T-cell (primary cell): Measurements from ENCODE around the gene KLF3. TPM values are rescaled to one million over a fixed set of nuclear protein-coding genes. Genes with fewer than 3 reads are reported as not detected.
"Not testable (repeated sequence)": the region's sequence is repeated elsewhere in the genome, so short reads cannot be mapped to it uniquely, and the experiment has no call there.

Experiments
- ATAC-seq, 4 experiments: fragments of 200-7000 bp in 3 of 4; fragments of 150-1000 bp in 1 of 4; cut with Tn5 transposase; replicated peaks in 1 of 4; 1 replicate in 3 of 4; 2 replicates in 1 of 4; pipeline ENCODE4 v1.10.0; 2021; ENCODE audit warnings: moderate library complexity in 3 of 4, mild to moderate bottlenecking in 2 of 4, moderate number of reproducible peaks in 1 of 4
- CTCF ChIA-PET, 2 donors: fragments of 300-600 bp; sonication (Branson Sonifier 250); formaldehyde crosslinking; loops; one replicate each; lab custom pipeline; 2022; ENCODE audit warnings: antibody characterized with exemption in 2 of 2; lab: Charles Lee
- POLR2A ChIA-PET, 2 donors: fragments of 300-600 bp; sonication (Branson Sonifier 250); formaldehyde crosslinking; loops; one replicate each; lab custom pipeline; 2022; ENCODE audit warnings: antibody characterized with exemption in 2 of 2; lab: Charles Lee
- DNase-seq, 35 experiments: peaks; one replicate each; pipeline versions ENCODE4 v3.0.0 to v3.0.0-alpha.2; 2013 to 2023
- H3K27ac ChIP-seq: one replicate; pipeline ENCODE4 v1.5.1; 2013; ENCODE audit warnings: low read length
- H3K27me3 ChIP-seq, 2 experiments: replicated peaks in 1 of 2; 1 replicate in 1 of 2; 2 replicates in 1 of 2; pipeline versions ENCODE4 v1.6.1 to v1.7.0; 2013; ENCODE audit warnings: low read length in 1 of 2, mixed read lengths in 1 of 2; ENCODE audit not compliant: control insufficient read depth in 2 of 2, insufficient read depth in 2 of 2; ENCODE audit errors: extremely low read depth in 1 of 2
- H3K36me3 ChIP-seq, 2 donors: 1 replicate in 1 of 2; 2 replicates in 1 of 2; pipeline versions ENCODE4 v1.6.1 to v1.7.0; 2013; ENCODE audit warnings: low read length in 1 of 2; ENCODE audit not compliant: control insufficient read depth in 2 of 2, insufficient read depth in 1 of 2; ENCODE audit errors: extremely low read depth in 1 of 2
- H3K4me1 ChIP-seq, 2 experiments: 1 replicate in 1 of 2; 2 replicates in 1 of 2; pipeline versions ENCODE4 v1.6.1 to v1.7.0; 2013; ENCODE audit warnings: low read length in 2 of 2, mixed read lengths in 1 of 2; ENCODE audit not compliant: insufficient read depth in 2 of 2, control insufficient read depth in 1 of 2; ENCODE audit errors: extremely low read depth in 1 of 2
- H3K4me3 ChIP-seq, 2 donors: 1 replicate in 1 of 2; 2 replicates in 1 of 2; pipeline versions ENCODE4 v1.5.1 to v1.7.0; 2013; ENCODE audit warnings: mild to moderate bottlenecking in 2 of 2, low read length in 1 of 2, moderate library complexity in 1 of 2; ENCODE audit not compliant: control insufficient read depth in 1 of 2; ENCODE audit errors: extremely low read depth in 1 of 2
- H3K9me3 ChIP-seq: 2 replicates; pipeline ENCODE4 v1.7.0; 2013
- H3K27ac Mint-ChIP-seq, 2 donors: one replicate each; pipeline ENCODE4 v1.8.0; 2020 to 2021; ENCODE audit warnings: mild to moderate bottlenecking in 2 of 2, mixed read lengths in 2 of 2
- H3K27me3 Mint-ChIP-seq, 2 donors: one replicate each; pipeline ENCODE4 v1.8.0; 2021 to 2022; ENCODE audit warnings: mixed read lengths in 2 of 2
- H3K36me3 Mint-ChIP-seq: one replicate; pipeline ENCODE4 v1.8.0; 2021; ENCODE audit warnings: mixed read lengths
- H3K4me1 Mint-ChIP-seq, 3 donors: one replicate each; pipeline ENCODE4 v1.8.0; 2020 to 2022; ENCODE audit warnings: mixed read lengths in 3 of 3, mild to moderate bottlenecking in 1 of 3
- H3K4me3 Mint-ChIP-seq, 3 donors: one replicate each; pipeline ENCODE4 v1.8.0; 2020 to 2022; ENCODE audit warnings: mild to moderate bottlenecking in 3 of 3, mixed read lengths in 3 of 3, moderate library complexity in 3 of 3
- H3K9me3 Mint-ChIP-seq, 3 donors: one replicate each; pipeline ENCODE4 v1.8.0; 2020 to 2022; ENCODE audit warnings: mixed read lengths in 3 of 3
- WGBS: methylation state at CpG from one replicate; pipeline ENCODE4 v1.1.5; 2013; ENCODE audit warnings: missing lambda C conversion rate; ENCODE audit not compliant: insufficient coverage; 5-methylcytosine and 5-hydroxymethylcytosine counted together
- total RNA-seq, 35 experiments: library from RNA in 6 of 35; stranded (reverse) in 6 of 35; fragments of 120-200 nt in 1 of 35; gene quantifications; one replicate each; pipeline versions ENCODE4 v1.2.1 to v1.2.4 and lab custom pipeline; 2013 to 2026

KLF3 gene
- total RNA-seq, 5 donors from 2014 or later (not counting 1 experiment from before 2014, with no cell fraction given) = 115 to 127 (median 124) TPM

DNA sequence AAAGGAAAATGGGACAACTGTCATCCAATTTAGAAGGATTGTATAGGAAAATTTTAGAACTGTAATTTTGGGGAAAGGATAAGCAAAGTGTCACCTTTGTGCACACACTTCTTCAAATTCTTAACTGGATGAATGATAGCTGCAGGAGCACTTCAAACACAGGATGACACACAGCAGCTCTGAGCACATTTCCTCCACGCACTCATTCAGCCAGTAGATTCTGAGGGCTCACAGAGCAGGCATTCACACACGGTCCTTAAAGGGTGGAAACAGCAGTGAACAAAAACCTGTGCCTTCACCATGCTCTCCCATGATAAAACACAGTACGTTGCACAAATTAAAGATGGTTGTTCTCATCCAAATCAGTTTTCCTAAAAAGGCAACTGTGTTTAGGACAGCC, 38.5 kb upstream of the KLF3 start:
- Mint-ChIP-seq H3K27me3 (no peaks in the 10 kb centered on the region), H3K4me1 (peaks cover 15 to 17% (median 16%) of the 10 kb centered on the region in 3 donors), H3K36me3 (no peaks in the 10 kb centered on the region), H3K9me3 (no peaks in the 10 kb centered on the region), H3K4me3 (peak overlapping the region in 1 of 3 donors; percentile 22), H3K27ac (no peak overlapping the region)
- 28% methylated on average over 2 of the region's 3 CpGs for WGBS
- peak in 11 of 35 experiments; percentile 2 to 32 (median 7) for DNase-seq
- H3K9me3 ChIP-seq = no peaks in the 10 kb centered on the region
- ChIA-PET POLR2A (interaction anchor here in 1 of 2 donors (0.9 to 1.0 kb wide), 2 partner anchors 29 to 37 kb away, joined by 4 to 6 read pairs; no protein-coding TSS in a partner anchor), CTCF (interaction anchor here in 1 of 2 donors (0.8 kb wide), 1 partner anchor 304 kb away, joined by 7 read pairs; no protein-coding TSS in a partner anchor)
- no peaks in the 10 kb centered on the region for H3K27me3 ChIP-seq
- H3K4me3 ChIP-seq = no peak overlapping the region
- peaks cover 5 to 6% of the 10 kb centered on the region in 2 experiments for H3K4me1 ChIP-seq
- no peak overlapping the region for H3K27ac ChIP-seq
- ATAC-seq = peak; percentile 79 to 91 (median 84)
- no peaks in the 10 kb centered on the region for H3K36me3 ChIP-seq

DNA sequence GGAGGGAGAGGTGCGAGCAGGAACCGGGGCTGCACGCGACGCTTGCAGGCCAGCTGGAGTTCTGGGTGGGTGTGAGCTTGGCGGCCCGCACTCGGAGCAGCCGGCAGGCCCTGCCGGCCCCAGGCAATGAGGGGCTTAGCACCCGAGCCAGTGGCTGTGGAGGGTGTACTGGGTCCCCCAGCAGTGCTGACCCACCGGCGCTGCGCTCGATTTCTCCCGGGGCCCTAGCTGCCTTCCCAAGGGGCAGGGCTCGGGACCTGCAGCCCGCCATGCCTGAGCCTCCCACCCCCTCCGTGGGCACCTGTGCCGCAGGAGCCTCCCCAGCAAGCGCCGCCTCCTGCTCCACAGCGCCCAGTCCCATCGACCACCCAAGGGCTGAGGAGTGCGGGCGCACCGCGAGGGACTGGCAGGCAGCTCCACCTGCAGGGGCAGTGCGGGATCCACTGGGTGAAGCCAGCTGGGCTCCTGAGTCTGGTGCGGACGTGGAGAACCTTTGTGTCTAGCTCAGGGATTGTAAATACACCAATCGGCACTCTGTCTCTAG, 37.0 kb upstream of the KLF3 start:
- H3K4me1 ChIP-seq, DNase-seq, H3K4me3 ChIP-seq, H3K27me3 ChIP-seq, ATAC-seq, H3K27ac Mint-ChIP-seq, H3K9me3 ChIP-seq, H3K27ac ChIP-seq, H3K36me3 ChIP-seq, H3K36me3 Mint-ChIP-seq, H3K4me3 Mint-ChIP-seq, H3K27me3 Mint-ChIP-seq, CTCF ChIA-PET, POLR2A ChIA-PET, H3K9me3 Mint-ChIP-seq: not testable (repeated sequence)
- 92% methylated on average over 27 of the region's 32 CpGs for WGBS
- peaks cover 15 to 17% (median 16%) of the 10 kb centered on the region in 3 donors for H3K4me1 Mint-ChIP-seq

DNA sequence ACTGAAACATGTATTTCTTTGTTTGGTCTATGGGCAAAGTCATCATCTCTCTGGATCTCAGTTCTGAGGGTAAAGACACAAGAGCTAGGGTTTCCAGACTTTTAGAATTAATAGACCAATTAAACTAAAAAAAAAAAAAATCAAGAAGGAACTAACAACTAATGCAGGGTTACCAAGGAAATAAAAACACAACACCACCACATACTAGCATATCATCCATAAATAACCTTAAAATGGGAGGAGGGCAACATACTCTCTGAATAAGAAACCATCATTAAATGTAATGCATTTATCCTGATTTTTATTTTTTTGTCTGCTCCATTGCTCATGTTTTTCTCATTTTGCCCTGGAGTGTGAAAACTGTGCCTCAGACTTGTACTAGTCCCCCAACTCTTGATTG, 33.5 kb upstream of the KLF3 start:
- Histone ChIP-seq H3K9me3 (no peaks in the 10 kb centered on the region), H3K27ac (no peak overlapping the region), H3K27me3 (no peaks in the 10 kb centered on the region), H3K4me1 (peaks cover 4% of the 10 kb centered on the region in 2 experiments), H3K4me3 (no peak overlapping the region), H3K36me3 (no peaks in the 10 kb centered on the region)
- Mint-ChIP-seq H3K27ac (no peak overlapping the region), H3K36me3 (no peaks in the 10 kb centered on the region), H3K9me3 (no peaks in the 10 kb centered on the region), H3K27me3 (no peaks in the 10 kb centered on the region), H3K4me1 (peaks cover 6 to 8% (median 7%) of the 10 kb centered on the region in 3 donors), H3K4me3 (no peak overlapping the region)
- ATAC-seq (no peak), DNase-seq (no peak)
- CTCF ChIA-PET = no interaction called here
- POLR2A ChIA-PET = interaction anchor here in 1 of 2 donors (0.6 kb wide), 1 partner anchor 24 kb away, joined by 4 read pairs; no protein-coding TSS in a partner anchor

DNA sequence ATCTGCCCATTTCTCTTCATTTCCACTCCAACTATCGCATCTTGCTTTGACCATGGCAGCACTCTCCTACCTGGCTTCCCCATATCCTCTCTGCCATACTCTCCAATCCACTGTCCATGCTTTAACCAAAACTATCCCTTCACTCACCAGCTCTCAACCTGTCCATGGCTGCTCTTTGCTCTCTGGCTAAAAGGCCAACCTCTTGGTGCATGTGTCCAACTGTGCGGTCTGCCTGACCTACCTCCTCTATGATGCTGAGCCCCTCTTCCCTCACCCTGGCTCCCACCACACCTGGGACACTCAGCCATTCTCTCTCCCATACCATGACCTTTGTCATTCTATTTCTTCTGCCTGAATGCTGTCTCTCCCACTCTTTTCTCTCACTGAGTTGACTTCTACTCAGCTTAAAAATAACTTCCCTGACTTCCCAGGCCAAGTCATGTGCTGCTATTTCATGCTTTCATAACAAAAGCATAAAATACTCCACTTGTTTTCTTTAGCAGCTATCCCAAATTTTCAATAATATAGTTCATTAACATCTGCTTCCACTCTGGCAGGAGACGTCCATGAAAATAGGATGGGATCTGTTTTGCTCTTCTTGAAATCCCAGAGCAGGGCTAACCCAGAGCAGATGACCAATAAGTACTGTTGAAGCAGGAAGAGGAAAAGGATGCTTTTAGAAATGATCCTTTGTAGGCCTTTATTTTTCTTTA, 29.8 kb upstream of the KLF3 start:
- H3K4me3 Mint-ChIP-seq = no peak overlapping the region
- H3K27ac ChIP-seq = no peak overlapping the region
- H3K27ac Mint-ChIP-seq = no peak overlapping the region
- WGBS = 96% methylated on average over 2 of the region's 3 CpGs
- CTCF ChIA-PET = interaction anchor here in 1 of 2 donors (0.6 kb wide), 1 partner anchor 29 kb away, joined by 3 read pairs; no protein-coding TSS in a partner anchor
- H3K4me1 ChIP-seq = no peaks in the 10 kb centered on the region
- POLR2A ChIA-PET = no interaction called here
- H3K36me3 ChIP-seq = no peaks in the 10 kb centered on the region
- no peaks in the 10 kb centered on the region for H3K27me3 Mint-ChIP-seq
- no peaks in the 10 kb centered on the region for H3K9me3 Mint-ChIP-seq
- H3K4me1 Mint-ChIP-seq = peaks cover 0 to 5% (median 3%) of the 10 kb centered on the region in 3 donors
- H3K27me3 ChIP-seq = no peaks in the 10 kb centered on the region
- no peak overlapping the region for H3K4me3 ChIP-seq
- DNase-seq (no peak), ATAC-seq (no peak)
- H3K36me3 Mint-ChIP-seq = no peaks in the 10 kb centered on the region
- no peaks in the 10 kb centered on the region for H3K9me3 ChIP-seq

DNA sequence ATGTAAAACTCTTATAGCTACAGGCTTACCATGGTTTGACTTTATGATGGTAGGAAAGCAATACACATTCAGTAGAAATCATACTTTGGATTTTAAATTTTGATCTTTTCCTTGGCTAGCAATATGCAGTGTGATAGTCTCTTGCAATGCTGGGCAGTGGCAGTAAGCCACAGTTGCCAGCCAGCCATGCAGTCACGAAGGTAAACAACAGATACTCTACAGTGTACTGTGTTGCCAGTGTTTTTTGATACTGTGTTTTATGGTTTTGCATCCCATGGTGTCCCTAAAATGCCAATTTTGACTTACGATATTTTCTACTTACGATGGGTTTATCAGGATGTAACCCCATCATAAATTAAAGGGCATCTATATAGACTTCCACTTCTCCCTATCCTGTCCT, 24.8 kb upstream of the KLF3 start:
- Histone ChIP-seq H3K27me3 (no peaks in the 10 kb centered on the region), H3K4me1 (no peaks in the 10 kb centered on the region), H3K27ac (no peak overlapping the region), H3K9me3 (no peaks in the 10 kb centered on the region), H3K4me3 (no peak overlapping the region), H3K36me3 (no peaks in the 10 kb centered on the region)
- no CpG with 5 or more reads among the region's 3 CpGs for WGBS
- Mint-ChIP-seq H3K4me3 (no peak overlapping the region), H3K27me3 (peaks cover 0 to 3% of the 10 kb centered on the region in 2 donors), H3K4me1 (peaks cover 0 to 5% (median 3%) of the 10 kb centered on the region in 3 donors), H3K9me3 (peaks cover 0 to 5% (median 3%) of the 10 kb centered on the region in 3 donors), H3K36me3 (peaks cover 5% of the 10 kb centered on the region), H3K27ac (no peak overlapping the region)
- DNase-seq = no peak
- ChIA-PET POLR2A (no interaction called here), CTCF (interaction anchor here in 1 of 2 donors (1.0 kb wide), 1 partner anchor 20 kb away, joined by 3 read pairs; no protein-coding TSS in a partner anchor)
- ATAC-seq = no peak

DNA sequence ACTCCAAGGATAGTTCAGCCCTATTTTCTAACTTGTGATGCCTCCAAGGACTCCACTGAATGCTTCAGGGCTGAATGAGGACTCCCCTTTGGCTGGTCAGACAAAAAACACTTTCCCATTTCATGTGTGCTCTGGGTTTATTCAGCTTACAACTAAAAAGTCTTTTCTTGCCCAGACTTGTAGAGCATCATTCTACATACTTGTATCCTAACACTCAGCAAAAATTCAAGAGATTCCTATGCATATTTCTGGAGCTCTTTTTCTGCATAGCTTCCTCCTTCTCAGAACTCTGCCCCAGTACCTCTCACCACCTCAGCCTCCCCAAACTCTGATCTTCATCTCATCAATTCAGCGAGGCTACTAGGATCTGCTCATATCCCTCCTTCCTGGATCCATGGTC, 22.2 kb upstream of the KLF3 start:
- peaks cover 0 to 3% of the 10 kb centered on the region in 2 donors for H3K27me3 Mint-ChIP-seq
- H3K4me3 ChIP-seq = no peak overlapping the region
- POLR2A ChIA-PET = no interaction called here
- H3K36me3 ChIP-seq = no peaks in the 10 kb centered on the region
- no peaks in the 10 kb centered on the region for H3K4me1 ChIP-seq
- no peak overlapping the region for H3K4me3 Mint-ChIP-seq
- H3K9me3 ChIP-seq = no peaks in the 10 kb centered on the region
- H3K4me1 Mint-ChIP-seq = peaks cover 0 to 6% (median 3%) of the 10 kb centered on the region in 3 donors
- no peak overlapping the region for H3K27ac Mint-ChIP-seq
- peaks cover 0 to 5% (median 3%) of the 10 kb centered on the region in 3 donors for H3K9me3 Mint-ChIP-seq
- DNase-seq = no peak
- ATAC-seq = no peak
- H3K36me3 Mint-ChIP-seq = peaks cover 5% of the 10 kb centered on the region
- WGBS = 57% methylated on average over 1 of the region's 1 CpG
- H3K27ac ChIP-seq = no peak overlapping the region
- no peaks in the 10 kb centered on the region for H3K27me3 ChIP-seq
- CTCF ChIA-PET = interaction anchor here in 1 of 2 donors (0.9 kb wide), 1 partner anchor 33 kb away, joined by 3 read pairs; no protein-coding TSS in a partner anchor
